Measurements from ENCODE around the gene MNX1.
A peak's percentile ranks its signal among the peaks of the same experiment; 100 is the strongest.

The MNX1 gene

GRCh38 chr7:157013101-157013500 is 2.6 kb upstream of the MNX1 start:
- no peak for TF ChIP-seq ZFX (IDR thresholded peaks at IDR 0.05)
- H3K27ac ChIP-seq, result no peak overlapping the region

- H3K27ac ChIP-seq, result peak overlapping the region; percentile 96
- TF ChIP-seq ZFX (IDR thresholded peaks at IDR 0.05), result no peak
- TF ChIP-seq CTCF (conservative IDR thresholded peaks at IDR 0.05), result no peak
Measured at GRCh38 chr7:157012113-157012547, 1.7 kb upstream of the MNX1 start.

GRCh38 chr7:157011333-157012112 is 1.1 kb upstream of the MNX1 start:
- peak overlapping the region; percentile 96 for H3K27ac ChIP-seq
- TF ChIP-seq ZFX (IDR thresholded peaks at IDR 0.05) (no peak; the same call in 1 of the 2 replicates), CTCF (conservative IDR thresholded peaks at IDR 0.05) (no peak)

GRCh38 chr7:157009778-157010587 is 480 bp downstream of the MNX1 start:
- TF ChIP-seq CTCF (conservative IDR thresholded peaks at IDR 0.05), result no peak
- TF ChIP-seq ZFX (IDR thresholded peaks at IDR 0.05), result 0 out of 2 replicates have a peak, but pooled peaks have one; percentile 2
- H3K27ac ChIP-seq, result peak overlapping the region; percentile 96

- TF ChIP-seq ZFX (IDR thresholded peaks at IDR 0.05), result peak; percentile 25; the same call in 1 of the 2 replicates
- no peak for TF ChIP-seq CTCF (conservative IDR thresholded peaks at IDR 0.05)
- H3K27ac ChIP-seq, result peak overlapping the region; percentile 73
Measured at GRCh38 chr7:157009170-157009777, 1.2 kb downstream of the MNX1 start.

- TF ChIP-seq CTCF (conservative IDR thresholded peaks at IDR 0.05), result no peak
- TF ChIP-seq ZFX (IDR thresholded peaks at IDR 0.05), result no peak
- peak overlapping the region; percentile 73 for H3K27ac ChIP-seq
Measured at GRCh38 chr7:157008206-157009169, 2.0 kb downstream of the MNX1 start.
